GM12874 (cell line): Measurements from ENCODE around the gene PSMD13.
A peak's percentile ranks its signal among the peaks of the same experiment; 100 is the strongest.
"Not testable (repeated sequence)": the region's sequence is repeated elsewhere in the genome, so short reads cannot be mapped to it uniquely, and the experiment has no call there.

Source experiments
- CTCF ChIP-seq: IDR thresholded peaks from 2 replicates; pipeline ENCODE4 v1.5.1; 2011; ENCODE audit warnings: low read depth, mild to moderate bottlenecking, control low read depth, low read length, moderate library complexity; ENCODE audit not compliant: insufficient read depth

PSMD13 gene

GRCh38 chr11:236774-237767 lies at the start of gene PSMD13:
Gene PSMD13 (plus strand): TSS chr11:236976. CDS start chr11:237050, 74 bp downstream.
- no peak for TF ChIP-seq CTCF

GRCh38 chr11:189843-190311 lies 46.9 kb upstream of the PSMD13 start:
- TF ChIP-seq CTCF: peak; percentile 36

DNA sequence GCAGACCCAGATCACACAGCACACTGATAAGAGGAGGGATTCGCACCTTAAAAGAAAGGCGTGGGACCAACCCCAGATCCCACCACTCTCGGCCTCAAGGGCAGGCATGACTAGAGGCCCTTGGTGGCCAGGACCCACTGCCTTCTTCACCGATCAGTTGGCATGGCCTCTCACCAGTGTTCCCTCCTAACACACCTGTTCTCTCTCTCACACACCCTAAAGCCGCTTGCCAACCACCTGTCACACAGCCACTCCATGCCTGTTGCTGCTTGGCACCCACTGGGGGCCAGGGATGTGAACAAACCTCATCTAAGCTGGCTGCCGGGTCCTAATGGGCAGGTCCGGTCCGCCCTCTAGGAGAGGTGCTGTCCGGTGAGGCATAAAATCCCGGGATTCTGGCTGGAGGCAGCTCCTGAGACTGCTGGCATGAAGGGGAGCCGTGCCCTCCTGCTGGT lies 44.1 kb upstream of the PSMD13 start, which contains the start of gene SCGB1C1:
TSS of gene SCGB1C1 (plus strand) at position 405 of the 455 bp plus-strand sequence. CDS start at position 427, 22 bp downstream.
- TF ChIP-seq CTCF: not testable (repeated sequence)

DNA sequence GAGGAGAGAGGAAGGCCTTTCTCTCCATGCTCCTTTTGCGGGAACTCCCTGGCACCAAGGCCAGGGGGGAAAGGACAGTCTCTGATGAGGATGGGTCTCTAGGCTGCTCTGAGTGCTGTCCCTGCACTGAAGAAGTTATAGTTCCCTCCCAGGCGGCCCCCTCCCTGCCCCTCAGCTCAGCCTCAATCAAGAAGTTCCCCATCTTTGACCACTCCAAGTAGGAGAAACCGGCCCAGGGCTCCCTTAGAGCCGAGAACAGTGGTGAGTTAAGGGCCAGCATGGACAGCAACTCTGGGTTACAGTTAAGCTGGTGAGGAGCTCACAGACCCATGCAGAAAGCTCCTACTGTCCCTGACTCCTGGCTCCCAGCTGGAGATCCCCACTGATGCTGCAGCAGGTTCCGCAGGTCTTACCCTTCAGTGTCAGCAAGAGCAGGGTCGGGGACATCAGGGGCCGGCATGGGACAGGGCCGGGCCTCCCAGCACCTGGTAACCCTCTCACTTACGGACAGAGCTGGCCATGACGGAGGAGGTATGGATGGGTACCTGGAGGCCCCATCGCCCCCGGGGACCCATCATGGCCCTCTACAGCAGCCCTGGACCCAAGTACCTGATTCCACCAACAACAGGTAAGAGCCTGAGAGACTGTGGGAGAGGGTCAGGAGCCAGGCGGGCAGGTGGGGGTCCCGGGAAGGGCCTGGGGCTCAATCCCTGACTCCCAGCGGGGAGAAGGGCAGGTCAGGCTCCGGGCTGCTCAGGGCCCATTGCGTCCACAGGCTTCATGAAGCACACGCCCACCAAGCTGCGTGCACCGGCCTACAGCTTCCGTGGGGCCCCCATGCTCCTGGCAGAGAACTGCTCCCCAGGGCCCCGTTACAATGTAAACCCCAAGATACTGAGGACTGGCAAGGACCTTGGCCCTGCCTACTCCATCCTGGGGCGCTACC lies 39.7 kb upstream of the PSMD13 start:
- TF ChIP-seq CTCF: no peak

DNA sequence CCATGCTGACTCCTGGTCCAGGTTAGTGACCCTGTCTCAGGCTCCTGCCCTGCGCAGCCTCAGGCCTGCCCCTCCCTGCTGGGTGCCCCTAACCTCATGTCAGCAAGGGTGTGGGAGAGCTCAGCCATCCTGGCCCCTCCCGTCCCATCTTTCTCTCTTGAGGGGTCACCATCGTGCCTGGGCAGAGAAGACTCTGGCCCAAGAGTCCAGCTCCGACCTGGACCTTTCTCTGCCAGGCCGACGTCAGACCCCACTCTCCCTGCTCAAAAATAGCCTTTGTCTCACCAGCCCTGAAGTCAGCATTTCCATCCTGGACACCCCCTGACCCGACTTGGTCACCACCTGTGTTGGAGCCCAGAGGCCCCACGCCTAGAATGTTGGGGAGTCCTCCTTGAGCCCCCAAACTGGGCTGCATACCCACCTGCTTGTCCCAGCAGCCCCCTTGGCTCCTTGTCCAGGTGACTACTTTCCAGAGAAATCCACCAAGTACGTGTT lies 39.0 kb upstream of the PSMD13 start:
- TF ChIP-seq CTCF: no peak

- TF ChIP-seq CTCF: no peak
These were observed 38.5 kb upstream of the PSMD13 start for GRCh38 chr11:198236-198806.
